Smooth muscle cell (in vitro differentiated cells): Measurements from ENCODE around the gene EYA2. TPM values are rescaled to one million over a fixed set of nuclear protein-coding genes. Genes with fewer than 3 reads are reported as not detected.

Experiments used
- DNase-seq: peaks from one replicate; lab custom pipeline; 2025; ENCODE audit not compliant: unreplicated experiment; lab: John Stamatoyannopoulos, UW
- H2AFZ ChIP-seq: fragments of 200-600 bp; sonication (generic); 2 replicates; pipeline ENCODE4 v1.6.0; 2016; ENCODE audit warnings: antibody characterized with exemption, low read depth, mild to moderate bottlenecking
- H3F3A ChIP-seq: fragments of 200-600 bp; sonication (generic); 2 replicates; pipeline ENCODE4 v1.6.0; 2017; ENCODE audit warnings: antibody characterized with exemption, low read depth
- H3K27ac ChIP-seq: fragments of 200-600 bp; sonication (generic); 2 replicates; pipeline ENCODE4 v1.5.1; 2016; ENCODE audit warnings: low read depth, mild to moderate bottlenecking
- H3K27me3 ChIP-seq: fragments of 200-600 bp; sonication (generic); 2 replicates; pipeline ENCODE4 v1.6.1; 2016; ENCODE audit warnings: low read depth, mild to moderate bottlenecking
- H3K36me3 ChIP-seq: fragments of 200-600 bp; sonication (generic); 2 replicates; pipeline ENCODE4 v1.5.1; 2016; ENCODE audit warnings: low read depth
- H3K4me1 ChIP-seq: fragments of 200-600 bp; sonication (generic); 2 replicates; pipeline ENCODE4 v1.5.1; 2016; ENCODE audit warnings: low read depth
- H3K4me2 ChIP-seq: fragments of 200-600 bp; sonication (generic); 2 replicates; pipeline ENCODE4 v1.6.0; 2016; ENCODE audit warnings: mild to moderate bottlenecking
- H3K4me3 ChIP-seq: fragments of 200-600 bp; sonication (generic); 2 replicates; pipeline ENCODE4 v1.5.1; 2016; ENCODE audit warnings: mild to moderate bottlenecking
- H3K79me2 ChIP-seq: fragments of 200-600 bp; sonication (generic); 2 replicates; pipeline ENCODE4 v1.6.0; 2016; ENCODE audit warnings: low read depth, mild to moderate bottlenecking
- H3K9ac ChIP-seq: fragments of 200-600 bp; sonication (generic); 2 replicates; pipeline ENCODE4 v1.6.0; 2016; ENCODE audit warnings: low read depth
- H3K9me3 ChIP-seq: fragments of 200-600 bp; sonication (generic); replicated peaks from 2 replicates; pipeline ENCODE4 v1.5.1; 2016; ENCODE audit warnings: low read depth
- H4K20me1 ChIP-seq: fragments of 200-600 bp; sonication (generic); 2 replicates; pipeline ENCODE4 v1.6.0; 2016; ENCODE audit warnings: low read depth
- CTCF ChIP-seq: fragments of 200-600 bp; sonication (generic); IDR thresholded peaks from 2 replicates; pipeline ENCODE4 v1.5.1; 2017; ENCODE audit warnings: borderline replicate concordance, mild to moderate bottlenecking, antibody characterized with exemption; ENCODE audit not compliant: insufficient read depth, poor library complexity, severe bottlenecking
- WGBS: methylation state at CpG from one replicate; pipeline ENCODE4 v1.1.7; 2016; ENCODE audit warnings: low lambda C conversion rate; 5-methylcytosine and 5-hydroxymethylcytosine counted together
- polyA plus RNA-seq: library from polyadenylated mRNA; unstranded; fragments of >200 nt; fragmentation: Nextera tagmentation; extraction: Ambion mirVana; gene quantifications from 2 replicates; pipeline ENCODE4 v1.2.1, GENCODE V29; 2016
- total RNA-seq: library from RNA; depleted of rRNA; stranded (reverse); fragments of >200 nt; gene quantifications from 2 replicates; pipeline ENCODE4 v1.2.3, GENCODE V29; 2014

The EYA2 gene
- total and polyA plus RNA-seq, 2 experiments from 2014 or later: 0.98 to 1.3 TPM

GRCh38 chr20:46964618-46965455 is 70.2 kb downstream of the EYA2 start:
- Histone ChIP-seq H3K9me3 (no peaks in the 10 kb centered on the region), H4K20me1 (no peaks in the 10 kb centered on the region), H3K27ac (no peak overlapping the region), H2AFZ (no peak overlapping the region), H3K4me2 (no peak overlapping the region), H3F3A (no peaks in the 10 kb centered on the region), H3K4me1 (no peaks in the 10 kb centered on the region), H3K79me2 (no peaks in the 10 kb centered on the region), H3K27me3 (no peaks in the 10 kb centered on the region), H3K36me3 (no peaks in the 10 kb centered on the region), H3K9ac (no peak overlapping the region), H3K4me3 (no peak overlapping the region)
- DNase-seq: no peak
- no peak for TF ChIP-seq CTCF
- WGBS: 91% methylated on average over 17 of the region's 17 CpGs

- no peak for DNase-seq
- WGBS: 96% methylated on average over 14 of the region's 14 CpGs
- no peaks in the 10 kb centered on the region for H3K9me3 ChIP-seq
- no peak overlapping the region for H3K9ac ChIP-seq
- H3K36me3 ChIP-seq: no peaks in the 10 kb centered on the region
- no peak for TF ChIP-seq CTCF
- H3K27me3 ChIP-seq: no peaks in the 10 kb centered on the region
- no peaks in the 10 kb centered on the region for H3K4me1 ChIP-seq
- no peak overlapping the region for H2AFZ ChIP-seq
- H3F3A ChIP-seq: no peaks in the 10 kb centered on the region
- no peaks in the 10 kb centered on the region for H4K20me1 ChIP-seq
- H3K4me2 ChIP-seq: no peak overlapping the region
- H3K79me2 ChIP-seq: no peaks in the 10 kb centered on the region
- no peak overlapping the region for H3K27ac ChIP-seq
- no peak overlapping the region for H3K4me3 ChIP-seq
Measured at GRCh38 chr20:46965477-46965876, 70.8 kb downstream of the EYA2 start.

- H4K20me1 ChIP-seq: no peaks in the 10 kb centered on the region
- DNase-seq: no peak
- WGBS: 82% methylated on average over 2 of the region's 2 CpGs
- H3K27ac ChIP-seq: no peak overlapping the region
- H3K4me1 ChIP-seq: no peaks in the 10 kb centered on the region
- H3K9me3 ChIP-seq: no peaks in the 10 kb centered on the region
- no peaks in the 10 kb centered on the region for H3K36me3 ChIP-seq
- no peak overlapping the region for H3K4me2 ChIP-seq
- H3K9ac ChIP-seq: no peak overlapping the region
- TF ChIP-seq CTCF: no peak
- H3K79me2 ChIP-seq: no peaks in the 10 kb centered on the region
- H3K4me3 ChIP-seq: no peak overlapping the region
- H2AFZ ChIP-seq: no peak overlapping the region
- peaks cover 4% of the 10 kb centered on the region for H3K27me3 ChIP-seq
- no peaks in the 10 kb centered on the region for H3F3A ChIP-seq
Measured at GRCh38 chr20:46967646-46968045, 73.0 kb downstream of the EYA2 start.
